Measurements from ENCODE around the gene ADAMTS6. TPM values are rescaled to one million over a fixed set of nuclear protein-coding genes. Genes with fewer than 3 reads are reported as not detected.

Gene ADAMTS6
- total and polyA plus RNA-seq, 4 experiments from 2014 or later = 0.14 to 1.8 (median 0.89) TPM; not detected in 1

DNA sequence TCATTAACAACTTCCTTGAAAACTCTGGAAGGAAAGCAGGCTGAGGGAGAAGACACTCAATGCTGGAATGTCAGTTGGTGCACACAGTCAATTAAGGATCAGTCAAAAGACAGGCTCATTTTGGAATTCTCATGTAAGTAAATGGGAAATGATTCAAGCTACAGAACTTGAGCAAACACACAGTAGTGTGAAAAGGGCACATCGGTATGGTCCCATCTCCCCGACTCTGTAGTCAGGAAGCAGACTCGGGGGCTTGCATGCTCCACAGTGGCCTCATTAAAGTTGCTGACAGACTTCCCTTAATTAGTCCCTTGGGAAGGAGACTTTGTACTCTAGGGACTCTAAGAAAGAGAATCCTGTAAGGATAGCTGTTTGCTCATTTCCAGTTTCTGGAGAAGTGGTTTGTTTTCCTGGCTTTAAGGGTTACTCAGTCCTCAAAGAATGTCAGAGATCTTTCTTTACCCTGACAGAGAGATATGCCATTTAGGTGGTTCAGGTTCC, 339.2 kb downstream of the ADAMTS6 start:
- Mint-ChIP-seq H3K4me1 (no peaks in the 10 kb centered on the region), H3K4me3 (no peak overlapping the region), H3K27ac (no peak overlapping the region), H3K36me3 (no peaks in the 10 kb centered on the region), H3K9me3 (peaks cover 0 to 4% (median 0%) of the 10 kb centered on the region in 8 donors), H3K27me3 (peaks cover 0 to 4% of the 10 kb centered on the region in 2 donors)
- intact Hi-C loops (cut with micrococcal nuclease) = no loop called here
- ChIA-PET POLR2A (ENCODE audit: partially characterized antibody) (no interaction called here), CTCF (ENCODE audit: partially characterized antibody) (no interaction called here)
- H3K4me1 ChIP-seq (ENCODE audit: insufficient read depth, low read length) = no peaks in the 10 kb centered on the region
- H3K4me3 ChIP-seq (ENCODE audit: low read length in 2 of 2) = no peak overlapping the region
- H3K9me3 ChIP-seq (ENCODE audit: control insufficient read depth in 1 of 2, low read length in 2 of 2) = no peaks in the 10 kb centered on the region
- H3K27ac ChIP-seq (ENCODE audit: low read depth, low read length) = no peak overlapping the region
- no peak for DNase-seq
- no peaks in the 10 kb centered on the region for H3K27me3 ChIP-seq (ENCODE audit: insufficient read depth, low read length)
- no peaks in the 10 kb centered on the region for H3K36me3 ChIP-seq (ENCODE audit: insufficient read depth, low read length)

GRCh38 chr5:65142016-65142415, 339.7 kb downstream of the ADAMTS6 start:
- CTCF ChIA-PET (ENCODE audit: partially characterized antibody) = no interaction called here
- Histone ChIP-seq H3K27ac (ENCODE audit: low read depth, low read length) (no peak overlapping the region), H3K9me3 (ENCODE audit: control insufficient read depth in 1 of 2, low read length in 2 of 2) (no peaks in the 10 kb centered on the region), H3K27me3 (ENCODE audit: insufficient read depth, low read length) (no peaks in the 10 kb centered on the region), H3K4me1 (ENCODE audit: insufficient read depth, low read length) (no peaks in the 10 kb centered on the region), H3K36me3 (ENCODE audit: insufficient read depth, low read length) (no peaks in the 10 kb centered on the region), H3K4me3 (ENCODE audit: low read length in 2 of 2) (no peak overlapping the region)
- Mint-ChIP-seq H3K27me3 (peaks cover 0 to 4% of the 10 kb centered on the region in 2 donors), H3K9me3 (peaks cover 0 to 4% (median 0%) of the 10 kb centered on the region in 8 donors), H3K4me1 (no peaks in the 10 kb centered on the region), H3K36me3 (no peaks in the 10 kb centered on the region), H3K27ac (no peak overlapping the region), H3K4me3 (no peak overlapping the region)
- intact Hi-C loops (cut with micrococcal nuclease) = no loop called here
- no peak for DNase-seq
- POLR2A ChIA-PET (ENCODE audit: partially characterized antibody) = no interaction called here

DNA sequence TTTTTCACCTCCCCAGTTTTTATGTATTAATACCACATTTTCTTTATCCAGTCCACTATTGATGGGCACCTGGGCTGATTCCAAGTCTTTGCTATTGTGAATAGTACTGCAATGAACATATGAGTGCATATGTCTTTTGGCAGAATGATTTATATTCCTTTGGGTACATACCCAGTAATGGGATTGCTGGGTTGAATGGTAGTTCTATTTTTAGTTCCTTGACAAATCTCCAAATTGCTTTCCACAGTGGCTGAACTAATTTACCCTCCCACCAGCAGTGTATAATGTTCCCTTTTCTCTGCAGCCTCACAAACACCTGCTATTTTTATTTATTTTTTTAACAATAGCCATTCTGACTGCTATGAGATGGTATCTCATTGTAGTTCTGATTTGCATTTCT, 340.2 kb downstream of the ADAMTS6 start:
- intact Hi-C loops (cut with micrococcal nuclease) = no loop called here
- Mint-ChIP-seq H3K4me3 (no peak overlapping the region), H3K4me1 (no peaks in the 10 kb centered on the region), H3K27ac (no peak overlapping the region), H3K36me3 (no peaks in the 10 kb centered on the region), H3K9me3 (peaks cover 0 to 4% (median 0%) of the 10 kb centered on the region in 8 donors), H3K27me3 (peaks cover 0 to 4% of the 10 kb centered on the region in 2 donors)
- Histone ChIP-seq H3K27ac (ENCODE audit: low read depth, low read length) (no peak overlapping the region), H3K27me3 (ENCODE audit: insufficient read depth, low read length) (no peaks in the 10 kb centered on the region), H3K4me3 (ENCODE audit: low read length in 2 of 2) (no peak overlapping the region), H3K36me3 (ENCODE audit: insufficient read depth, low read length) (no peaks in the 10 kb centered on the region), H3K4me1 (ENCODE audit: insufficient read depth, low read length) (no peaks in the 10 kb centered on the region), H3K9me3 (ENCODE audit: control insufficient read depth in 1 of 2, low read length in 2 of 2) (no peaks in the 10 kb centered on the region)
- POLR2A ChIA-PET (ENCODE audit: partially characterized antibody) = no interaction called here
- CTCF ChIA-PET (ENCODE audit: partially characterized antibody) = no interaction called here
- no peak for DNase-seq

GRCh38 chr5:65137631-65138030, 344.1 kb downstream of the ADAMTS6 start:
- no peaks in the 10 kb centered on the region for H3K36me3 ChIP-seq (ENCODE audit: insufficient read depth, low read length)
- no peak overlapping the region for H3K4me3 ChIP-seq (ENCODE audit: low read length in 2 of 2)
- ChIA-PET CTCF (ENCODE audit: partially characterized antibody) (interaction anchor here (1.4 kb wide), 1 partner anchor 9 kb away, joined by 3 read pairs; no protein-coding TSS in a partner anchor), POLR2A (ENCODE audit: partially characterized antibody) (no interaction called here)
- Mint-ChIP-seq H3K4me3 (no peak overlapping the region), H3K36me3 (no peaks in the 10 kb centered on the region), H3K4me1 (no peaks in the 10 kb centered on the region), H3K9me3 (peaks cover 0 to 4% (median 0%) of the 10 kb centered on the region in 8 donors), H3K27ac (peak overlapping the region in 1 of 7 donors; percentile 4), H3K27me3 (no peaks in the 10 kb centered on the region)
- H3K4me1 ChIP-seq (ENCODE audit: insufficient read depth, low read length) = no peaks in the 10 kb centered on the region
- no peak for DNase-seq
- H3K9me3 ChIP-seq (ENCODE audit: control insufficient read depth in 1 of 2, low read length in 2 of 2) = no peaks in the 10 kb centered on the region
- no peak overlapping the region for H3K27ac ChIP-seq (ENCODE audit: low read depth, low read length)
- no peaks in the 10 kb centered on the region for H3K27me3 ChIP-seq (ENCODE audit: insufficient read depth, low read length)
- intact Hi-C loops (cut with micrococcal nuclease) = no loop called here

- Mint-ChIP-seq H3K36me3 (no peaks in the 10 kb centered on the region), H3K27ac (no peak overlapping the region), H3K4me3 (no peak overlapping the region), H3K9me3 (no peaks in the 10 kb centered on the region), H3K27me3 (no peaks in the 10 kb centered on the region), H3K4me1 (no peaks in the 10 kb centered on the region)
- Histone ChIP-seq H3K9me3 (ENCODE audit: control insufficient read depth in 1 of 2, low read length in 2 of 2) (no peaks in the 10 kb centered on the region), H3K4me3 (ENCODE audit: low read length in 2 of 2) (no peak overlapping the region), H3K27ac (ENCODE audit: low read depth, low read length) (no peak overlapping the region), H3K36me3 (ENCODE audit: insufficient read depth, low read length) (no peaks in the 10 kb centered on the region), H3K4me1 (ENCODE audit: insufficient read depth, low read length) (no peaks in the 10 kb centered on the region), H3K27me3 (ENCODE audit: insufficient read depth, low read length) (no peaks in the 10 kb centered on the region)
- no peak for DNase-seq
- ChIA-PET CTCF (ENCODE audit: partially characterized antibody) (no interaction called here), POLR2A (ENCODE audit: partially characterized antibody) (no interaction called here)
- intact Hi-C loops (cut with micrococcal nuclease) = no loop called here
Measured at GRCh38 chr5:65133477-65134110, 348.1 kb downstream of the ADAMTS6 start.

DNA sequence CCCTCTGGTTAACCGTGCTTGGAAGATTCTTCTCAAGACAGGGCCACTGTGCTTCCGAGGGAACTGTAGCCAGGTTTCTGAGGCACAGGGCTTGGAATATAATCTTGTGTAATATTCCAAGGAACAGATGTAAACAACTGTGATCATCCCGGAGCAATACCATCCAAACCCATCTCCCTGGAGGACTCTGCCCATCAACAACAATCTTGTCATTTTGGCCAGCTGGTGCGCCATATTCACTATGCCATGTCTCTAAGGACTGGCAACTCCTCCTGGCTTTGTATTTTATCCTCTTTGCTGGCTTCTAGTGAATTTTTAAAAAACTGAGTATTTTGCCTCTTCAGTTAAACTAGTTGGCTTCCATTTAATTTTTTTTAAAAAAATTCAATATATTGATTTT, 349.3 kb downstream of the ADAMTS6 start:
- H3K4me3 ChIP-seq (ENCODE audit: low read length in 2 of 2) = no peak overlapping the region
- CTCF ChIA-PET (ENCODE audit: partially characterized antibody) = no interaction called here
- Mint-ChIP-seq H3K27me3 (no peaks in the 10 kb centered on the region), H3K36me3 (no peaks in the 10 kb centered on the region), H3K4me3 (no peak overlapping the region), H3K4me1 (no peaks in the 10 kb centered on the region), H3K9me3 (no peaks in the 10 kb centered on the region), H3K27ac (no peak overlapping the region)
- H3K27me3 ChIP-seq (ENCODE audit: insufficient read depth, low read length) = no peaks in the 10 kb centered on the region
- no peaks in the 10 kb centered on the region for H3K36me3 ChIP-seq (ENCODE audit: insufficient read depth, low read length)
- POLR2A ChIA-PET (ENCODE audit: partially characterized antibody) = no interaction called here
- no peaks in the 10 kb centered on the region for H3K9me3 ChIP-seq (ENCODE audit: control insufficient read depth in 1 of 2, low read length in 2 of 2)
- no peak for DNase-seq
- intact Hi-C loops (cut with micrococcal nuclease) = no loop called here
- H3K4me1 ChIP-seq (ENCODE audit: insufficient read depth, low read length) = no peaks in the 10 kb centered on the region
- H3K27ac ChIP-seq (ENCODE audit: low read depth, low read length) = no peak overlapping the region

GRCh38 chr5:65128226-65128625, 353.5 kb downstream of the ADAMTS6 start:
- Mint-ChIP-seq H3K9me3 (no peaks in the 10 kb centered on the region), H3K27ac (no peak overlapping the region), H3K4me1 (peaks cover 0 to 3% (median 0%) of the 10 kb centered on the region in 4 donors), H3K27me3 (no peaks in the 10 kb centered on the region), H3K4me3 (no peak overlapping the region), H3K36me3 (no peaks in the 10 kb centered on the region)
- Histone ChIP-seq H3K27ac (ENCODE audit: low read depth, low read length) (no peak overlapping the region), H3K9me3 (ENCODE audit: control insufficient read depth in 1 of 2, low read length in 2 of 2) (no peaks in the 10 kb centered on the region), H3K36me3 (ENCODE audit: insufficient read depth, low read length) (no peaks in the 10 kb centered on the region), H3K4me3 (ENCODE audit: low read length in 2 of 2) (no peak overlapping the region), H3K27me3 (ENCODE audit: insufficient read depth, low read length) (no peaks in the 10 kb centered on the region), H3K4me1 (ENCODE audit: insufficient read depth, low read length) (no peaks in the 10 kb centered on the region)
- DNase-seq = no peak
- intact Hi-C loops (cut with micrococcal nuclease) = no loop called here
- ChIA-PET POLR2A (ENCODE audit: partially characterized antibody) (interaction anchor here (0.5 kb wide), 1 partner anchor 19 kb away, joined by 4 read pairs; no protein-coding TSS in a partner anchor), CTCF (ENCODE audit: partially characterized antibody) (interaction anchor here (1.1 kb wide), 1 partner anchor 10 kb away, joined by 3 read pairs; no protein-coding TSS in a partner anchor)

All from CD4-positive, alpha-beta memory T cell (primary cell).